Measurements from ENCODE around the gene NUMA1. TPM values are rescaled to one million over a fixed set of nuclear protein-coding genes. Genes with fewer than 3 reads are reported as not detected.

Gene NUMA1
- polyA plus RNA-seq, 4 donors: 232 to 355 (median 282) TPM

DNA sequence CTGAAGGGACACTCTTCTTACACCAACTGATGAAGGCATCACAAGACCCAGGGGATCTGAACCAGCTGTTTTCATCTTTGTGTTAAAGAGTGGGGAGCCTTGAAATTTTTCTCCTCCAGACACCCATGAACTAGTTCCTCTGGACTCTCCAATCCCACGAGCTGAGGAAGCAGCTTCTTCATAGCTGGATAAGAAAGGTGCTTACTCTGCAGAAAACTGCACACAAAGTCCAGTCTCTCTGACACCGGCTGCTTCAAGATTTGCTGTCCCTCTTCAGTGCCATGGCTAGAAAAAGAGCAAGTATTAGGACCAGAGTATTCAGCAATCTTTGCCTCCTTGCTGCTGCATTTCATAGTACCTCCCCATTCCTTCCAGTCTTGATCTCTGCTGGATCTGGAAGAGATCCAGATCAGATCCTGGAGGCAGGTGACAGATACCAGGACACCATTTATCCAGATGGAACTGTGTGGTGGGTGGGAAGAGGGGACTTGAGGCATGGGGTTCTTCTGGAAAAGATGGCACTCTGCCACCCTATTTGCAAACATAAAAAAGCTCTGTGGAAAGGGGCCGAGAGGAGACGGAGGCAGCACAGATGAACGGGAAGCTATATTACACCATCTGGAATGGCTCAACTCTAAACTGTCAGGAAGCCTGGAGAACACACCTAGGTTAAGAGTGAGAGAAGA is 56.1 kb downstream of the NUMA1 start:
- no peak for DNase-seq (ENCODE audit: low read depth in 4 of 4, low spot score in 2 of 4)

GRCh38 chr11:72023335-72023734 is 57.0 kb downstream of the NUMA1 start:
- DNase-seq (ENCODE audit: low read depth in 4 of 4, low spot score in 2 of 4): no peak

DNA sequence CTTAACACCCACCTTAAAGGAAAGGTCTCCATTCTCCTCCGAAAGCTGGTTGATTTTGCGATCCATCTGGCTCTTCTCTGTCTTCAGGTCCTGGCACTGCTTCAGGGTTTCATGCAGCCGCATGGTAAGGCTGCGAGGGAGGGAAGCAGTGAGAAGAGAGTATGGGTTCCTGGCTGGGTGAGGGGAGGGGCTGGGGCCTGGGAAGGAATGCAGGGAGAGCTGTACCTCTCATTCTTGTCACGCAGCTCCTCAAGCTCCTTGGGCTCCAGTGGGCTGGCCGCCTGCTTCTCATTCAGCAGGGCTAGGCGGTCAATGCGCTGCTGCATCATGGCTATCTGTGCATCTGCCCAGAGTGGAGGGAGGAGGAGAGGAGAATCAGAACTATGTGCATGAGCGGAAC is 62.2 kb downstream of the NUMA1 start:
- DNase-seq (ENCODE audit: low read depth in 4 of 4, low spot score in 2 of 4): no peak

DNA sequence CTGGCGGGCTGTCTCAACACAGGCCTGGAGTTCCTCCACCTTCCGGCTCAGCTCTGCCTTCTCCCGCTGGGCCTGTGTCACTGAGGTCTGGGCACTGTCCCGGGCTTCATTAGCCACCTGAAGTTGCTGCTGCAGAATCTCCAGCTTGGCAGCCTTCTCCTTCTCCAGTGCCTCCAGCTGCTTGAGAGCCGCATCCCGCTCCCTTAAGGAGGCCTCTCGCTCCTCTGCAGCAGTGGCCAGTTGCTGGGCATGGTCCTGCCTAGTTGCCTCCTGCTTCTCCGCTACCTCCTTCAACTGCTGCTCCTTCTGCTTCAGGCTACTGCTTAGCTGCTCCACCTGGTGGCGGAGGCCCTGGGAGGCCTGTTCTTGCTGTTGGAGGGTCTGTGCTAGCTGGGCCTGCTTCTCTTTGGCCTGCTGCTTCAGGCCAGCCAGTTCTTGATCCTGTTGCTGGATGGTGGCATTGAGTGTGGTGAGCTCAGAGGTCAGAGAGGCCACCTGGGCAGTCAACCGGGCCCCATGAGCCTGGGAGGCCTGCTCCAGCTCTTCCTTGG is 64.8 kb downstream of the NUMA1 start:
- no peak for DNase-seq (ENCODE audit: low read depth in 4 of 4, low spot score in 2 of 4)

DNA sequence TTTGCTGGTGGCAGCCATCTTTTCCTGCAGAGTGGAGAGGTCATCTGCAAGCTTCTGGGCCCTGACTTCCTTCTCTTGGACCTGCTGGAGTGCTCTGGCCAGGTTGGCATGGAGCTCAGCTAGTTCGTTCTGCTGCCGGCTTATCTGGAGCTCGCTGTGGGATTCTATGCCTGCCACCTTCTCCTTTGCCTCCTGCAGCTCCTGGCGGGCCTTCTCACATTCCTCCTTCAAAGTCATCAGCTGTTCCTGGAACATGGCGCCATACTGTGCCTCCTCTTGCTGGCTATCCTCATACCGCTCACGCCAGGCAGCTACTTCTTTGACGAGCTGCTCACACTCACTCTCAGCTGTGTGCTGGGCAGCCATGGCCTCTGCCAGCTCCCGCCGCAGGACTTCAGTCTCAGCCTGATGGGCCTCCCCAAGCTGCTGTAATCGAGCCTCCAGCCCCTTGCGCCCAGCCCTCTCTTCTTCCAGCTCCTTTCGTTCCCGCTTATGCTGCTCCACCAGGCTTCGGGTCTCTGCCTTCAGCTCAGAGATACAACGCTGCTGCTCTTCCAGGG is 65.5 kb downstream of the NUMA1 start:
- no peak for DNase-seq (ENCODE audit: low read depth in 4 of 4, low spot score in 2 of 4)

DNA sequence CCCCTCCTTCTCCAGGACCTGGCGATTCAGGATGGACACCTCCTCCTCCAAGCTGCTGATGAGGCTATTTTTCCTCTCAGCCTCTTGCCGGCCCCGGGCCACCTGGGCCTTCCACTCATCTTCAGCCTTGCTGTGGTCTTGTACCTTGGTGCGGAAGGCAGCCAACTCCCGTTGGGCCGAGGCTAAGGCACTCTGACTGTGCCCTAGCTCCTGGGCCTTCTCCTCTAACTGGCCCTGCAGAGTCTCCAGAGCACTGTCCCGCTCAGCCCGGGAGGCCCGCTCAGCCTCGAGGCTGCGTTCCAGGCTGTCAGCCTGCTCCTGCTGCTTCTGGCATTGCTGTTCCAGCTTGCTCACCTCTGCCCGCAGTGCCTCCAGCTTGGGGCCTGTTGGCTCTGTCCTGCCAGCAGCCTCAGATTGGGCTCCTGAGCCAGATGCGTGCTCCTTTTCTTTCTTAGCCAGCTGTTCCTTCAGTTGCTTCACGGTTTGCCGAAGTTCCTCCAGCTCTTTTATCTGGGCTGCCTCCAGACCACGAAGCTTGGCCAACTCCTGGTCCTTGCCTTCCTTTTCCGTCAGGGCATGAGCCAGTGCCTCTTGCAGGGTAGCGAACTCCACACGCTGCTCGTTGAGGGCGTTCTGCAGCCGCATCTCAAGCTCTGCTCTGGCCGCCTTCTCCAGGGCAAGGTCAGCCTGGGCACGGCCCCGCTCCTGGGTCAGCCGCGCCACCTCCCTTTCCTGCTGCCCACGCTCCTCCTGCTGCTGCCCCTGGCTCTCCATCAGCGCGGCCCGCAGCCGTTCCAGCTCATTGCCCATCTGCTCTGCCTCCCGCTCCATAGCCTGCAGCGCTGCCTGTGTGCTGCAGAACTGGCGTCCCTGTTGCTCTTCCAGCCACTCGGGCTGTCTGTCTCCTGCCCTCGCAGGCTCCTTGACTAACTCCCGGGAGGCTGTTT is 66.3 kb downstream of the NUMA1 start:
- DNase-seq (ENCODE audit: low read depth in 4 of 4, low spot score in 2 of 4): no peak

- no peak for DNase-seq (ENCODE audit: low read depth in 4 of 4, low spot score in 2 of 4)
Measured at GRCh38 chr11:72012897-72013721, 67.2 kb downstream of the NUMA1 start.

DNA sequence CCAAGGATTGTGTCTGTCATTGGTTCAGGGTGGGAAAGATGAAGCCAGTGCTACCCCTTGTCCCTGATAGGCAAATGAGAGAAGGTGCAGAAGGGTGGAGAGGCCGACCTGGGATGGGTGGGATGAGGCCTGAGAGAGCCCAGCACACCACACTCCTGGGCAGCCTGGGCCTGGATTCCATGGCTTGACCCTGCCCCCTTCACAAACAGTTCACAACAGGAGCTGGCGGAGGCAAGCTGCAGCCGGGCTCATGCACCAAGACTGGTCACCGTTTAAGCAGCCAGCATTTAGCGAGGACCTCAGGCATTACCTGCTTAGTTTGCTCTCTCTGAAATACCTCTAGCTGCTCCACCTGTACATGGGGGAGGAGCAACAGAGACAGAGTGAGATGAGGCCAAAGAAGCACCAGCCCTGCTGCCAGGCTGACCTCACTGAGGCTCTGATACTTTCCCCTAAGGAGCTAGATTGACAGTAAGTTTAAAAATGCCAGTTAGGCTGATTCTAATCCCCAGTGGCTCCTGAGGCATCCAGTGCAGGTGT is 68.2 kb downstream of the NUMA1 start:
- no peak for DNase-seq (ENCODE audit: low read depth in 4 of 4, low spot score in 2 of 4)

GRCh38 chr11:72010529-72011233 is 69.7 kb downstream of the NUMA1 start:
- no peak for DNase-seq (ENCODE audit: low read depth in 4 of 4, low spot score in 2 of 4)

- no peak for DNase-seq (ENCODE audit: low read depth in 4 of 4, low spot score in 2 of 4)
Measured at GRCh38 chr11:72009156-72009555, 71.2 kb downstream of the NUMA1 start.

DNA sequence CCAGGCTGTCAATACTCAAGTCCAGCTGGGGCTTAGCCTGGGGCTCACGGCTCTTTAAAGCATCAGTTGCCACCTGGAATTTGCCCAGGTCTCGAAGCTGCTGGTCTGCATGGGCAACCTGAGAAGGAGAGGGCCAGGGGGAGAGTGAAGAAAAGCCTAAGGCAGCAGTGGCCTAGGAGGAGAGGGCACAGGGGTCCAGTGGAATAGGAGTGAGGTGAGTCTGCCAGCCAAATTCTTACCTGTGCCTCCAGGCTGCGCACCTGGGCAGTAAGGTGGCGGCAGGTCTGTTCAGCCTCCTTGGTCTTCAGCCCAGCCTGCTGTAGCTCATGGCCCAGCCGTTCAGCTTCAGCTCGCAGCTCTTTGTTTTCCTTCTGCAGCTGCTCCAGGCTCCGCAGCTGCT is 71.6 kb downstream of the NUMA1 start:
- DNase-seq (ENCODE audit: low read depth in 4 of 4, low spot score in 2 of 4): no peak

GRCh38 chr11:72007587-72007986 is 72.8 kb downstream of the NUMA1 start:
- DNase-seq (ENCODE audit: low read depth in 4 of 4, low spot score in 2 of 4): no peak

DNA sequence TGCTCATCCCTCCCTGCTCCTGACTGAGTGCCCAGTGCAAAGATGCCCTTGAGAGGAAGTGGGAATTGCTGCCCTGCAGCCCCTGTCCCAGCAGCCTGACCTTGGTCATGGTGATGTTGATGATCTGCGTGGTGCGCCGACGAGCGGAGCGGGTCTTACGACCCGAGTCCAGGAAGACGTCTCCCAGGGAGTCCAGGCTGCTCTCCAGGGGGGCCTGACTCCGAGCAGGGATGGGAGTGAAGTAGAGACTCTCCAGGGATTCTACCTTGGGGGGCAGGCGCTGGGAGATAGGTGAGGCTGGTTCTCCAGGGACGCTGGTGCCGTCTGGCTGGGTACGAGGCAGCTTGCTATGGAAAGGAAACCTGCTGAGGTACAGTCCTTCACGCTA is 73.3 kb downstream of the NUMA1 start:
- DNase-seq (ENCODE audit: low read depth in 4 of 4, low spot score in 2 of 4): no peak

DNA sequence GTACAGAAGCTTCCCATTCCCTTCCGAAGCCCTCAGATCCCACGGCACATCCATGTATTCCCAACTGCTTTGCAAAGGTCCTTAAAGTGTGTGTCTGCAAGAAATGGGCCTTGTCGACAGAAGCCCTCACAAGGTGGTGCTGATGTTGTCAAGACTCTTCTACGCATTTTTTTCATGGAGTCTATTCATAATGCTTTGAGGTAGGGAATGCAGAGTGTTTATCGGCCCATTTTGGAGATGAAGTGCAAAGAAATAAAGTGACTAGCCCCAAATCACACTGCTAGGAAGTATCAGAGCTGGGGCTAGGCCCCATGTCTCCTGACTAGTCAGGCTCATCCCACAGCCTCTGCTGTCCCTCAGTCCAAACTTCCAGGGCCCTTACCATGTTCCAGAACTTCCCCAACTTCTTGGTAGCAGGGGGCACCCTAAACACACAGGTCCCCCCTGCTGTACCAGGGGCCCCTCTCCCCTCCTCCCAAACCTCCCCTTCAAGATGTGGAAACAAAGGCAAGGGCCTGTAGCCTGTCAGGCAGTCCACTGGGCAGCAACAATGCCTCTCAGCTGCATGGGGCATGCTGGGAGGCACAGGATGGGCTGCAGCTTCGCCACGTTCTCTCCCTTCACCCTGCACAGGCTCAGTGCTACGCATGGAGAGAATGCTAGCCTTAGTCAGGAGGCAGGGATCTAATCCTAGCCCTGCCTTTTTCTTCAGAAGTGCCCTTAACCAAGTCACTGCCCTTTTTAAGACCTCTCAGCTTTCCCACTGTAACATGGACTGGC is 73.8 kb downstream of the NUMA1 start:
- DNase-seq (ENCODE audit: low read depth in 4 of 4, low spot score in 2 of 4): no peak

DNA sequence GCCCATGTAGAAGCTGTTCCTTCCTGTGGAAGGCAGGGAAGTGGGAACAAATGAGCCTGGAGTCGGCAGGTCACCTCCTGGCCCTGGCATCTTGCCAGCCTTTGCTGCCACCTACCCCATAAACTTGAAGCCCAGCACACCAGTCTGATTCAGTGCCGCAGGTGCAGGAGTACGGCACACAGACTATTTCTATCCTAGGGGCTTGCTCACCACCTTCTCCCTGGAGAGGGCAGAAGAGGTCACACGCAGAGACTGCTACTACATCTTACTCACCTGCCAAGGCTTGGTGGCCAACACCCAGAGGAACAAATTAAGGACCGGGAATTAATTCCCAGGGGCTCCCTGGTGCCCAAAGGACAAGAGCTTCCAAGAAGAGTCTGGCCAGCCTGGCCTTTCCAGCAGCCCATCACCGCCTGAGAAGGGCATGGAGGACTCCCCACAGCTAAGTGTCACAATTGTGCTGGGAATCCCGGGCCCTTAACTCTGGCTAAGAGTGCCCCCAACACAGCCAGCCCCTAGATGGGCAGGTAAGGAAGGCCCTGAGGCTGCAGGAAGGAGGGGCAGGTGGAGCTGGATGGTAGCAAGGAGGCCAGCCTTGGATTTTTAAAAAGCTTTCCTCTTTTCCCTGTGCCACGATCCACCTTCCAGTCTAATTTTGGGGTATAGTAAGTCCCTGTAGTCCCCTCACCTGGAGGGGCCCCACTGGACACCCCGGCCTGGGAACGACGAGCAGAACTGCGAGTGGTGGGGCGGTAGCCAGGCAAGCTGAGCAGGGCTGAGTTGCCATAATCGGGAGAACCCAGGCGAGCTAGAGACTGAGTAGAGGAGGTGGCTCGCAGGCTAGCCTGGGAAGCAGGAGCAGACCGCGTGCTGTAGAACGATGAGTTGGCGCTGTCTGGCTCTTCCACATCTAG is 74.7 kb downstream of the NUMA1 start:
- no peak for DNase-seq (ENCODE audit: low read depth in 4 of 4, low spot score in 2 of 4)

GRCh38 chr11:72004515-72005346 is 75.6 kb downstream of the NUMA1 start:
- no peak for DNase-seq (ENCODE audit: low read depth in 4 of 4, low spot score in 2 of 4)

DNA sequence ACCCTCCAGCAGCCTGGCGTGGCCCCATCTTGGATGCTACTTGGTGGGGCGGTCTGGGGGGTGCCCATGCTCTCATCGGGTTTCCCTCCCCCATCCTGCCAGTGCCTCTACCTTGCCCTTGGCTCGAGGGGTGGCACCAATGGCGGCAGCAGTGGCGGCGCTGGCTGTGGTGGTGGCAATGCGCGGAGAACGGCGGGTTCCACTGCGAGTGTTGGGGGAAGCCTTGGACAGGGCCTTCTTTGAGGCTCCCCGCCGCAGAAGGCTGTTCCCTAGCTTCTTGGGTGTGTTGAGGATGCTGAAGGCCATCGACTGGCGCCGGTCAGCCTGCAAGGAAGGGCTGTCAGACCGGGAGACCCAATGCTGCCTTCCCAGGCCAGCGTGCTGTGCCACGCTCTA is 76.6 kb downstream of the NUMA1 start:
- DNase-seq (ENCODE audit: low read depth in 4 of 4, low spot score in 2 of 4): no peak

All from left renal cortex interstitium (tissue), 4 donors.